Right kidney (tissue), 1 donor: Measurements from ENCODE around the gene CLSTN2.

ENCODE experiments used
- DNase-seq: peaks from one replicate; pipeline ENCODE4 v3.0.0-alpha.2; 2016

CLSTN2 gene

GRCh38 chr3:140344082-140344454 is 409.1 kb downstream of the CLSTN2 start:
- DNase-seq: no peak

DNA sequence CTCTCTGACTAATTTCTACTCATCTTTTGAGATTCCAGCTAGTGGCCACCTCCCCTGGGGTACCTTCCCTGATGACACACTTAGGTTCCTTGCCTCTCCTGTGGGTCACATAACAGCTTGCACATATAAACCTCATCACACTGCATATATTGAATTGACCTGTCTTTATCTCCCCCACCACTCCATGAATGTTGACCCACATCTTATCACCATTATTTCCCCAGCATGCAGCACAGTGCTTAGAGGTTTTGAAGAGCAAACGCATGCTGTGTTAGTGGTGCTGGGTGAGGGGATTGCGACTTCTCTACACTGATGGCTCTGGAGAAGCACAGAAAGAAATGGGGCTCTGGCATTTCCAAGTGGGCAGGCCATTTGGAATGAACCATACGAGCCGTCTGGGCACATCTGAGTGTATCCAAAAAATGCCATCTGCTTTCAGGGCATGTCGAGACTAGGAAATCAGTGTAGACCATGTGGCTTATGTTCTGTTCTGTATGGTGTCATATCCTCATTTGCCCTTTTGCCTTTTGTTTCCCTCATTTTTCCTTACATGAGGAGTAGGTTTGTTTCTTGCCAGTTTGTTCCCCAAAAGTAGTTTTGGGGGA is 409.7 kb downstream of the CLSTN2 start:
- DNase-seq: no peak

- DNase-seq: no peak
These were observed 412.2 kb downstream of the CLSTN2 start for GRCh38 chr3:140347151-140347550.

GRCh38 chr3:140349938-140350337 is 415.0 kb downstream of the CLSTN2 start:
- no peak for DNase-seq

GRCh38 chr3:140351466-140351865 is 416.5 kb downstream of the CLSTN2 start:
- no peak for DNase-seq

DNA sequence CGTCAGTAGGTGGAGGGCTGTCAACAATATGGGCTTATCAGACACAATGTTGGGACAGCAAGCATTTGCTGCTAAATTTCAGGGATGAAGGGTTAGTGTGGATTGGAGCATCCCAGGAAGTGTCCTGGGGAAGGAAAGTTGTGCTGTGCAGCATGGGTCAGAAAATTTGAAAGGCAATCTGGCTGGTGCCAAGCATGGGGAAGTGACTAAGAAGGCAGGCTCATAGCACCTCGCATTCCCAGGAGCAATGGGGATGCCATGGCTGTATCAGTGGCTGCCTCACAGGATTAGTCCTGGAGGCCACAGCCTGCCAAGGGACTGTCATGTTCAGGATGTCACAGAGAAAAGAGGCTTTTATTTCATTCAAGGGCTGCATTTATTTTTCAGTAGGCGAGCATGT is 420.5 kb downstream of the CLSTN2 start:
- no peak for DNase-seq

DNA sequence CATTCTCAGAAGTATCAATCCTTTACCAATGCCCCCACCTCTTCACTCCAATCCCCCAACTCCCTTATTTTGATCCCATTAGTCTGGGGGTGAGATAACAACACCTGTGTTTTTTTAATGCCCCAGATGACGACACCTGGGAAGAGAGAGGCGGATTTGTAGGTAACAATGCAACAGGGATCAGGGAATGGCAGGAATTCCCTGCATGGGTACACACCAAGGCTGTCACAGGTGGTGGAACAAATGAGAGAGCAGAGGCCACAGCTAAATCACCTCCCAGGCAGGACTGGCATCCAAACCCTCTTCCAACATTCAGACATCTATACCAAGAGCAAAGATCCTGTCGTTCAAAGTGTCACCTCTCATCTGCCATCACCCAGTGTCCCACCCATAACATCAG is 423.7 kb downstream of the CLSTN2 start:
- DNase-seq: peak; percentile 20

DNA sequence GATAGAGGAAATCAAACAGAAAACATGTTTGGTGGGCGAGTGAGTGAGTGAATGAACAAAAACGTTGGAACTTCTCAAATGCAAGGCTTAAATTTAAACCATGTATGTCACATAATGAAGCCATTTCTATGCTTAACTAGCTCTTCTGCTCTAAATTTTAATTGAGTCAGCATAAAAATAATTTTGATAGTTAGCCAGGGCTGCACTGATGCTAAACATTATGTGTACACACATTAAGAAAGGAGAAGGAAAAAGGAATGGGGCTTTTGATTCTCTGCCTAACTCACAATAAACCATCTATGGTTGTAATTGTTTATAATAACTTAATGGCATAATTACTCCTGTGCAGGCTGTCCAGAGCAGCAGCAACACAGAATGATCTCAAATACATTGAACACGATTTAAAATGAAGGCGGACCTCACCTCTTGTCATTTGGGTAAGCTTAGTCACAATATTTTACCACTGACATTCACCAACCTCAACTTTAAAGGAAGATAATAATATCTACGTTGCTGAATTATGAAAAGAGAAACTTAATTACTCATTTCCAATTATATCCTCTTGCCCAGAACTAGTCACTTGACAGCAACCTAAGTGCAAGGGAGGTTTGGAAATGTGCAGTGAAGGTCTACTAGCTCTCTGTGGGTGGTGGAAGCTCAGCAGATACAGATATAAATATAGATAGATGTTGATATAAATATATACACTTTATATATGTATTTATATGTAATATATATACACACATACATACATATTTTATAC is 424.4 kb downstream of the CLSTN2 start:
- no peak for DNase-seq

DNA sequence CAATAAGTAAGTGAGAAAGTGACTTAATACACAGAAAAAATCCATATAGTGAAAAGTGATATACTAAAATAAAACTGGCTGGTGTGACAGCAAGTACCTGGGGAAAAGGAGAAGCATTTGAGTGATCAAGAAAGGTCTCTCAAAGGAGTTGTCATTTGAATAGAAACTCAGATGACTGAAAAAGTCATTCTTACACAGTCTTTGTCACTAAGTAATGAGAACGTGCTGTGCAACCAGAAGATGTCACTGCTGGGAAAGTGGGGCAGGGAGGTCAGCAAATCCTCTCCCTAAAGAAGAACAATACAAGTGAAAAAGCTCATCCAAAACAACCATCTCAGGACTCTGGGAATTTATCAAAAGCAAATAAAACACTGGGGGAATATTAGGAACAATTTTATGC is 425.3 kb downstream of the CLSTN2 start:
- DNase-seq: no peak

DNA sequence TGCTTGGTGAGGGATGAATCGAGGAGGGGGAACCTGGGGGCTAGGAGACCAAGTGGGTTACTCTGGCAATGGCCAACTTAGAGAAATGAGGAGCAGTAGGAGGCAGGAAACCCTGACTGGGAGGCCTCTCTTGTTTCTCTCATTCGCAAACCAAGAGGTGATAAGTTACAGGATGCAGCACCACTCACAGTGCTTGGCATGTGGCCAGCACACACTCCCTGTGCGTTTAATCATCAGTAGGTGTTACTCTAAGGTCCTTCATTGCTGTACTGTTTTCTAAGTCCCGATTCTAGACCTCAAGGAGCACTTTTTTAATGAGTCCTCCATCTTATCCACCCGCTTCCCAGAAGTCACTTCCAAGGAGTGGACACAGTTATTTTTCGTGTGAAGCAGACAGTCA is 428.8 kb downstream of the CLSTN2 start:
- DNase-seq: no peak

GRCh38 chr3:140365872-140366697 is 431.1 kb downstream of the CLSTN2 start:
- no peak for DNase-seq

- no peak for DNase-seq
These were observed 433.3 kb downstream of the CLSTN2 start for GRCh38 chr3:140368223-140368811.

DNA sequence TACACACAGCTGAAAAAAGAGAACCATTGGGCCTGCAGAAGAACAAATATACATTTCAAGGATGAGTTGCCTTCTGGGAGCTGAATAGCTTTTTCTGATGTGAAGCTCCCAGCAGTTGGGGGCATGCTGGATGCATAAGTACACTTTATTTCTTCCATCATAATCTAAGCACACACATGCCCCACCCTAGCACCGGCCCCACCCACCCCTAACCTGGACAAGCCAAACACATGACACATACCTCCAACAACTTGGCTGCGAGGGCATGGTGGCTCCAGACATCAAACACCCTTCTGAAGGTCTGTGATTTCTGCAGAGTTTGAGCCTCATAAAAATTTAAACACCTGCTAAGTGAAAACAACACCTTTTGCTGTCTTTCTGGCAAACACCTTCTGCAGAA is 435.7 kb downstream of the CLSTN2 start:
- no peak for DNase-seq

DNA sequence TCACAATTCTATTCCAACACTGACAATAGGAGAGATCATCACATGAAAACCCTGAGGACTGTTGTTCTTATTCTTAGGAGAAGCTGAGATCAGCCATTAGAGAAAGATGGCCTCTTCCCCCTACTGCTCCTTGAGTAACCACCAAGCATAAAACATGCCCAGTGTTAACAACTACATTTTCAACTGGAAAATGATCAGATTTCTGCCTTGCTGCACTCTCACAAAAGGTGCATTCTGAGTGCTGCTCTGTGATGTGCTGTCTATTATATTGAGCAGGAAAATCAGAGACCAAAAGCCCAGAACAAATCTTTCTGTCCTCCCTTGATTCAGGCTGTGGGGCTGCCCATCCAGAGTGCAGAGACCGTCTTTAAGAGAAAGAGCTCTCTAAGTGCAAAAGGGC is 438.2 kb downstream of the CLSTN2 start:
- DNase-seq: no peak

DNA sequence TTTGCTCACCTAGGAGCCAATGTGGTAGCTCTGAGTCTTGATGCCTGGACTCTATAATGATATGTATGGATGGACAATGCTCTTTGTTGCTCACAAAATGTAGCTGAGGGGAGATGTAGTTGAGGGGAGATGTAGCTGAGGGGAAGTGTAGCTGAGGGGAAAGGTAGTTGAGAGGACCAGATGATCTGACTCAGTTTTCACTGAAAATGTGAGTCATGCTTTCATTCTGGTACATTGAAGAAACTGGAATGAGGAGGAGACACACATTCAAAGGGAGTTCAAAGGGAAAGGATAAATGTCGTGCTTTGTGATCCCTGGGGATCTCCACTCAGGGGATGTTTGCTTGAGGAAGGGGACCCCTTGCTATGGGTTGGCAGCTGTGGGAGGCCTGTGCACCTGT is 440.0 kb downstream of the CLSTN2 start:
- DNase-seq: no peak

DNA sequence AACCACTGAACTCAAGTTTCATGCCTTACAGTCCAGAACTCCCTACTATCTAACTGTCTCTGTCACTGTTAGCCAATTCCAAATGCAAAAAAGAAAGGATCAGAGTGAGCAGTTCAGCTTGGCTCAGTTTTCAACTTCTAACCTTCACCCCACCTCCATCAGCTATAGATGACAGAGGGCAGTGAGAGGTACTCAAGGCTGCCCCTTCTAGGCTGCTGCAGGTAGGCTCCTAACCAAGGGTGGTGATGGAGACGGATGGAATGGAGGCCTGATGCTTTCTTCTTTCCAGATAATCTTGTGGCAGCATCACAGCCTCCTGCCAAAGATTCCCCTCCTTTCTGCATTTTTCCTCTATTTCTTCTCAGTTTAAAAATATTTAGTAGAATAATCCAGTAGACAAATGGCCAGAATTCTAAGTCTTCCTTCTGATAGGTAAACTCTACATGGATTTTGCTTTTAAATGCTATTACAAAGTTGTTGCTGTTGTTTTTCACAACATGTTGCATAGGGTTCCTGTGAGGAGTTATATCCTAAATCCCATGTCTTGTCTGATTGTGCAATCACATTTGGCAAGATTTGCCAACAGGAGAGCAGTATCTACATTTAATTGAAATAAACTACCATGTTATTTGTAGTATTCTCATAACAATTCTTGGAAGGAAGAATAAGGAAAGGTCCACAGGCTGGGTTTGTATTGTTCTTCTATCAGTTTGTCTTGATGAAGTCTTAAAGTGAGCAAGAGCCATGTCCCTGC is 441.3 kb downstream of the CLSTN2 start:
- DNase-seq: no peak

DNA sequence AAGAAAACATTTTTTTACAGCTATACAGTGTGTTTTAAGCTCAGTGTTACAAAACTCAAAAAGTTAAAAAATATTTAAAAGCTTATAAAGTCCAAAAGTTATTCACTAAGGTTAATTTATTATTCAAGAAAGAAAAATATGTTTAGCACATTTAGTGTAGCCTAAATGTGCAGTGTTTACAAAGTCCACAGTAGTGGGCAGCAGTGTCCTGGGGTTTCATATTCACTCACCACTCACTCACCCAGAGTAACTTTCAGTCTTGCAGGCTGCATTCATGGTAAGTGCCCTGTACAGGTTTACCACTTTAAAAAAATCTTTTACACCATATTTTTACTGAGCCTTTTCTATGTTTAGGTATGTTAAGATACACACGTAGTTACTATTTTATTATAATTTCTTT is 442.7 kb downstream of the CLSTN2 start:
- no peak for DNase-seq

DNA sequence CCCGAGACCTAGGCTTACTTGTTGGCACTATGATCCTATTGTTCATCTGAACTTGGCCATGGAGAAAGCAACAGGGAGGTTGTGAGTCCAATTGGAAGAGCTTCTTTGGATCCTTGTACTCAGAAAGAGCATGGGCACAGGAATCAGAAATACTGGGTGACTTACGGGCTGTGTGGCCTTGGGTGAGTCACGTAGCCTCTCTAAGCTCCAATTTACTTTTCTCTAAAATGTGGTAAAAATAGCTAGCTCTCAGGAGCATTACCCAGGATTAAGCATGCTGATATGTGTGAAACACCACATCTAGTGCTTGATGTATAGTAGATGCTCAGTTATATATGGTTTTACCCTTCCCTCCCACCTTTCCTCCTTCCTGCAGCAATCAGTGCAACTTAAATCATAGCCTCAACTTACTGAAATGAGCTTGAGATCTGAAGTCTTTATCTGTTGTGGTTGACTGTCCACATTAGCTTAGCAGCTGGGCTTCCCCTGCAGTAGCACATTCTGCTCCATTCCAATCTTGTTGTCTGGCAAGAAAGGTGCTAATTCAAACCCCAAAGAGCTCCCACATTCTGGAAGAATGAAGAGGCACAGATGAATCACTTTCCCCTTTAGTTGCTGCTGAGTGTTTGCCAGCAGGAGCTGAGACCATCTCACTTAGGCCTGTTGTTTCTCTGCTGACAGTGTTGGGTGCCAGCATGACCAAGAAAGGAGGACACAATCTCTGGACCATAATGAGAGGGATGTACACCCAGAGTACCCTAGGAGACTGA is 443.8 kb downstream of the CLSTN2 start:
- no peak for DNase-seq

DNA sequence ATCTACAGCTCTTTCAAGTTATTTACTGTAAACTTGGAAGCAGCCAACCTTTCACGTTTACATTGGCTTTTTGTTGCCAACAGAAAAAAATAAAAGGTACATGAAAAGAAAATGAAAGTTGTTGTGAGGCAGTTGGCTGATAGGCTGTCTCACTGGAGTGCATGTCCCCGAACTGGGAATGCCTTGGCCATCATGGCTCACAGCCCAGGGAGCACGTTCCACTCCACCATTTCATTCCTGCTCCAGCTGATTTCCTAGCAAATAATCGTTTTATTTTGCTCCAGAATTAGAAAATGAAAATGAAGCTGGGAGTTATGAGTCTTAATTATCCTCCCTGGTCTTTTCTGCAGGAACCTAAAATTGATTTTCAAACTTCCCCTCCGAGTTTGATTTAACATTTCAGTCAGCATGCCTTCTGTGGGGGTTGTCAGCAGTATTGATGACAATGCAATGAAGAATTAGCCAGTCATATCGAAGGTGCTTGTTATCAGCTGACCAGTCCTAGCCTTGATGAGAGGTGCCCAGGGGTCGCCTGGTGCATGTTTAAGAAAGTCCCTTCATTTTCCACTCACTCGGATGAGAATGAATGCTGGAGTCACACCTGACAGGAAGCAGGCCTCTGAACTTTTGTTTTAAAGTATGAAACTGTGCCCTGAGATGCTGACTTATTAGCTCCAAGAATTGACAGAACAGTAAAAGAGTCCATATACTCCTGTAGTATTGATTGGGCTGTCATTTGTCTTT is 449.2 kb downstream of the CLSTN2 start:
- no peak for DNase-seq

GRCh38 chr3:140384876-140385275 is 449.9 kb downstream of the CLSTN2 start:
- no peak for DNase-seq
